Ectodermal cell (in vitro differentiated cells): Measurements from ENCODE around the gene TBC1D32. TPM values are rescaled to one million over a fixed set of nuclear protein-coding genes. Genes with fewer than 3 reads are reported as not detected.
"Not testable (repeated sequence)": the region's sequence is repeated elsewhere in the genome, so short reads cannot be mapped to it uniquely, and the experiment has no call there.

Source experiments
- H3K27ac ChIP-seq: 2 replicates; pipeline ENCODE4 v1.7.0; 2013; ENCODE audit warnings: mild to moderate bottlenecking, low read depth, low read length; ENCODE audit not compliant: insufficient read depth, poor library complexity, severe bottlenecking
- H3K27me3 ChIP-seq: 2 replicates; pipeline ENCODE4 v1.7.0; 2013; ENCODE audit warnings: mild to moderate bottlenecking, low read length; ENCODE audit not compliant: insufficient read depth, control insufficient read depth, poor library complexity, severe bottlenecking
- H3K36me3 ChIP-seq: one replicate; pipeline ENCODE4 v1.7.0; 2013; ENCODE audit warnings: low read length; ENCODE audit not compliant: control insufficient read depth, insufficient read depth
- H3K4me1 ChIP-seq: one replicate; pipeline ENCODE4 v1.7.0; 2013; ENCODE audit warnings: low read length; ENCODE audit not compliant: control insufficient read depth, insufficient read depth
- H3K4me3 ChIP-seq: 2 replicates; pipeline ENCODE4 v1.7.0; 2013; ENCODE audit warnings: low read depth, low read length, control low read depth; ENCODE audit not compliant: insufficient read depth
- H3K9me3 ChIP-seq: 2 replicates; pipeline ENCODE4 v1.7.0; 2013; ENCODE audit warnings: mild to moderate bottlenecking, low read length, moderate library complexity; ENCODE audit not compliant: control insufficient read depth
- WGBS, 2 experiments: methylation state at CpG; one replicate each; pipeline ENCODE4 v1.1.7; 2013; ENCODE audit warnings: missing lambda C conversion rate in 2 of 2; 5-methylcytosine and 5-hydroxymethylcytosine counted together
- polyA plus RNA-seq, 4 experiments: library from polyadenylated mRNA; stranded (reverse); fragments of 50-300 nt; gene quantifications; one replicate each; pipeline ENCODE4 v1.2.3, GENCODE V29; 2013

The TBC1D32 gene, protein sequence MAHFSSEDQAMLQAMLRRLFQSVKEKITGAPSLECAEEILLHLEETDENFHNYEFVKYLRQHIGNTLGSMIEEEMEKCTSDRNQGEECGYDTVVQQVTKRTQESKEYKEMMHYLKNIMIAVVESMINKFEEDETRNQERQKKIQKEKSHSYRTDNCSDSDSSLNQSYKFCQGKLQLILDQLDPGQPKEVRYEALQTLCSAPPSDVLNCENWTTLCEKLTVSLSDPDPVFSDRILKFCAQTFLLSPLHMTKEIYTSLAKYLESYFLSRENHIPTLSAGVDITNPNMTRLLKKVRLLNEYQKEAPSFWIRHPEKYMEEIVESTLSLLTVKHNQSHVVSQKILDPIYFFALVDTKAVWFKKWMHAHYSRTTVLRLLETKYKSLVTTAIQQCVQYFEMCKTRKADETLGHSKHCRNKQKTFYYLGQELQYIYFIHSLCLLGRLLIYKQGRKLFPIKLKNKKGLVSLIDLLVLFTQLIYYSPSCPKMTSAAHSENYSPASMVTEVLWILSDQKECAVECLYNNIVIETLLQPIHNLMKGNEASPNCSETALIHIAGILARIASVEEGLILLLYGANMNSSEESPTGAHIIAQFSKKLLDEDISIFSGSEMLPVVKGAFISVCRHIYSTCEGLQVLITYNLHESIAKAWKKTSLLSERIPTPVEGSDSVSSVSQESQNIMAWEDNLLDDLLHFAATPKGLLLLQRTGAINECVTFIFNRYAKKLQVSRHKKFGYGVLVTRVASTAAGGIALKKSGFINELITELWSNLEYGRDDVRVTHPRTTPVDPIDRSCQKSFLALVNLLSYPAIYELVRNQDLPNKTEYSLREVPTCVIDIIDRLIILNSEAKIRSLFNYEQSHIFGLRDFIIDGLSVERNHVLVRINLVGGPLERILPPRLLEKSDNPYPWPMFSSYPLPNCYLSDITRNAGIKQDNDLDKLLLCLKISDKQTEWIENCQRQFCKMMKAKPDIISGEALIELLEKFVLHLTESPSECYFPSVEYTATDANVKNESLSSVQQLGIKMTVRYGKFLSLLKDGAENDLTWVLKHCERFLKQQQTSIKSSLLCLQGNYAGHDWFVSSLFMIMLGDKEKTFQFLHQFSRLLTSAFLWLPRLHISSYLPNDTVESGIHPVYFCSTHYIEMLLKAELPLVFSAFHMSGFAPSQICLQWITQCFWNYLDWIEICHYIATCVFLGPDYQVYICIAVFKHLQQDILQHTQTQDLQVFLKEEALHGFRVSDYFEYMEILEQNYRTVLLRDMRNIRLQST
- 14.2 TPM for polyA plus RNA-seq (2013, experiment 1 of 4)
- polyA plus RNA-seq (2013, experiment 2 of 4), result 17.9 TPM
- polyA plus RNA-seq (2013, experiment 3 of 4), result 15.8 TPM
- polyA plus RNA-seq (2013, experiment 4 of 4), result 14.3 TPM

DNA sequence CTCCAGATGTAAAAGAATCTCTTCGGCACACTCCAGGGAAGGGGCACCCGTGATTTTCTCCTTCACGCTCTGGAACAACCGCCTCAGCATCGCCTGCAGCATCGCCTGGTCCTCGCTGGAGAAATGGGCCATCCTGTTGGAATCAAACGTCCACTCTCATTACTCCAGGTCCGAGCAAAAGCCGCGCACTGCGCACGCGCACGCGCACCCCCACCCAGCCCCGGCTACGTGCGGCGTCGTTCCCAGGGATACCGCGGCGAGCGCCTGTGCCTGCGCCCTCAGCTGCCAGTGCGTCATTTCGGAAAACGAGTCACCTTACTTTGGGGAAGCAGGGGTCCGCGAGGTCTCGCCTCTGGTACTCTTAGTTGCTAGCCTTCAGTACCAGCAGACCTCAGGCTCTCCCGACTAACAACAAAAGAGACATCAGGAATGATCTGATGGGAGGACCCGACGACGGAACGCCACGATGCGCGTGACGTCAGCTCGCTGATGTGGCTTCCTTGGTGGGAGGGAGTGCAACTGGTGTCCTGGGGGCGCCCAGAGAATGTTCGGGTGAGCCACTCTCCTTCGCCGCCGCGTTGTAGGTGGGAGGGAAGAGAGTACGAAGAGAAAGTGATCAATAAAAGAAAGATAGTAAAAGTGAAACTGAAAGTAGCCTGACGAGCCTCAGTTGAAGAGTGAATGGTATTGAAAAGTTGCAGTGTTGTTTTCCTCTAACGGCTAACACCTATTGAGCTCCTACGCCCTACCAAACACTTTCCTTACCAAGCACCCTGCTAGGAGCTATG, at the start of gene TBC1D32:
TSS of gene TBC1D32 (minus strand) at position 182 of the 788 bp plus-strand sequence. CDS start at position 132, 50 bp downstream.
- Histone ChIP-seq H3K36me3 (no peaks in the 10 kb centered on the region), H3K4me1 (peaks cover 7% of the 10 kb centered on the region), H3K27ac (peak within 1 kb of the TSS; percentile 91), H3K4me3 (peak within 1 kb of the TSS; percentile 63), H3K9me3 (no peaks in the 10 kb centered on the region), H3K27me3 (no peaks in the 10 kb centered on the region)
- 2 to 4% methylated on average over 50 to 52 of the region's 52 CpGs for WGBS, 2 experiments

DNA sequence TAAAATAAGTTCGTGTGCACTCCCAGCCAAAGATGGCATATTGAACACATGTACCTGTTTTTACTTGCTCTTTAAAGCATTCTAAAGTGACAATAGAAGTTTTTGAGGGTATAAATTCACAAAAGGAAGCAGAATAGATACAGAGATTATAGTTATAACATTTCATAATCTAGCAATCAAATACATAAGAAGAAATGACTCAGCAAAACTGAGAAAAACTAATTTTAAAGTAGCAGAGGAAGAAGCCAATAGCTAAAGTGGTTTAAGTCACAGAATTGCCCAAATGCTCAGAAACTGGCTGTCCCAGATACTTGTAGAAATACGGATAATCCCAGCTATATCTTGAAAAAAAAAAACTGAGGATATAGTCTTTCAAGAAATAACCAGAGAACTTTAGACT, 49.2 kb upstream of the TBC1D32 start:
- Histone ChIP-seq H3K9me3 (no peaks in the 10 kb centered on the region), H3K4me3 (no peak overlapping the region), H3K4me1 (no peaks in the 10 kb centered on the region), H3K27ac (no peak overlapping the region), H3K27me3 (no peaks in the 10 kb centered on the region), H3K36me3 (no peaks in the 10 kb centered on the region)
- 86 to 100% methylated on average over 2 of the region's 2 CpGs for WGBS, 2 experiments

DNA sequence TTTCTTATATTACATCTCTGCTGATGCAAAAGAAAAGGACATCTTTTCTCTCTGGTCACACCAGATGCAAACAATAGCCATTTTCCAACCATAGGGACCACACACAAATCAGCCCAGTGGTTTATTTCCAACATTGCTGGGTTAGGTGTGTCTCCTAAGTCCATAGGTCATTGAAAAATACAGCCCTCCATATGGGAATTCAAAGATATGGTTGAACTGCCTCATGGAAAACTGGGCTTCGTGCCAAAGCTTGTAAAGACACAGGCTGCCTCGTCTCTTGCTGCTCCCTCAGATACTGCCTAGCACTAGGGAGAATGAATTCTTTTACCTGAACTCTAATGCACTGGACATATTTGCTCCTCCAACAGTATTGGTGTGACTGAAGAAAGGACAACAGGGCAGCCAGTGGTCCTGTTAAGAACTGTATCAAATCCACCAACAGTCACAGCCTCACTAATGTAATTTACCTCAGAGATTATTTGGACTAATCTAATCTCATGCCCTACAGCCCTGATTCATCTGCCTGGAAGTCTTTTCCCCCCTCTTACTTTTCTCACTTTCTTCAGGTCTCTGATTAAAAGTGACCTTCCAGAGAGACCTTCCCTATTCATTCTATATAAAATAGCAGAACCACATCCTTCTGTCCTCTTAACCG, 48.3 kb upstream of the TBC1D32 start:
- 91 to 92% methylated on average over 3 of the region's 3 CpGs for WGBS, 2 experiments
- H3K4me3 ChIP-seq, result no peak overlapping the region
- H3K27ac ChIP-seq, result no peak overlapping the region
- no peaks in the 10 kb centered on the region for H3K36me3 ChIP-seq
- no peaks in the 10 kb centered on the region for H3K27me3 ChIP-seq
- H3K4me1 ChIP-seq, result no peaks in the 10 kb centered on the region
- H3K9me3 ChIP-seq, result no peaks in the 10 kb centered on the region

DNA sequence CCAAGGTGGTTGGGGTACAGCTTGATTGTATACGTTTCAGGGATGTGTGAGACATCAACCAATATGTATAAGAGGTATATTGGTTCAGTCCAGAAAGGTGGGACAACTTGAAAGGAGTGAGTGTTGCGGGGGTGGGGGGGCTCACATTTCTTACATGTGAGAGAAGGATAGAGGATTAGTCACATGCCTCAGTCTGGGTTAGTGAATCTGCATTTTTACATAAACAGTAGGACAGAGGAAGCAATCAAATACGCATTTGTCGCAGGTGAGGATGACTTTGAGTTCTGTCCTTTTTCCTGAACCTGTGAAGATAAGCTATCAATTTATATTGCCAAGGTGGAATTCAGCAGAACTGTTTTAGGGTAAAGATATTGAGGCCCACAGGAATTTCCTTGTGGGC, 42.1 kb upstream of the TBC1D32 start:
- Histone ChIP-seq H3K4me1 (no peaks in the 10 kb centered on the region), H3K27ac (no peak overlapping the region), H3K27me3 (no peaks in the 10 kb centered on the region), H3K36me3 (no peaks in the 10 kb centered on the region), H3K4me3 (no peak overlapping the region), H3K9me3 (no peaks in the 10 kb centered on the region)
- WGBS, 2 experiments, result 90 to 91% methylated on average over 4 of the region's 4 CpGs

DNA sequence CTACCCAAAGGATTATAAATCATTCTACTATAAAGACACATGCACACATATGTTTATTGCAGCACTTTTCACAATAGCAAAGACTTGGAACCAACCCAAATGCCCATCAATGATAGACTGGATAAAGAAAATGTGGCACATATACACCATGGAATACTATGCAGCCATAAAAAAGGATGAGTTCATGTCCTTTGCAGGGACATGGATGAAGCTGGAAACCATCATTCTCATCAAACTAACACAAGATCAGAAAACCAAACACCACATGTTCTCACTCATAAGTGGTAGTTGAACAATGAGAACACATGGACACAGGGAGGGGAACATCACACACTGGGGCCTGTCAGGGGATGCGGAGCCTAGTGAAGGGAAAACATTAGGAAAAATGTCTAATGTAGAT, 39.9 kb upstream of the TBC1D32 start:
- not testable (repeated sequence) for H3K9me3 ChIP-seq, H3K36me3 ChIP-seq, H3K27me3 ChIP-seq, H3K4me3 ChIP-seq, H3K4me1 ChIP-seq, H3K27ac ChIP-seq
- 67 to 93% methylated on average over 1 of the region's 1 CpG for WGBS, 2 experiments

DNA sequence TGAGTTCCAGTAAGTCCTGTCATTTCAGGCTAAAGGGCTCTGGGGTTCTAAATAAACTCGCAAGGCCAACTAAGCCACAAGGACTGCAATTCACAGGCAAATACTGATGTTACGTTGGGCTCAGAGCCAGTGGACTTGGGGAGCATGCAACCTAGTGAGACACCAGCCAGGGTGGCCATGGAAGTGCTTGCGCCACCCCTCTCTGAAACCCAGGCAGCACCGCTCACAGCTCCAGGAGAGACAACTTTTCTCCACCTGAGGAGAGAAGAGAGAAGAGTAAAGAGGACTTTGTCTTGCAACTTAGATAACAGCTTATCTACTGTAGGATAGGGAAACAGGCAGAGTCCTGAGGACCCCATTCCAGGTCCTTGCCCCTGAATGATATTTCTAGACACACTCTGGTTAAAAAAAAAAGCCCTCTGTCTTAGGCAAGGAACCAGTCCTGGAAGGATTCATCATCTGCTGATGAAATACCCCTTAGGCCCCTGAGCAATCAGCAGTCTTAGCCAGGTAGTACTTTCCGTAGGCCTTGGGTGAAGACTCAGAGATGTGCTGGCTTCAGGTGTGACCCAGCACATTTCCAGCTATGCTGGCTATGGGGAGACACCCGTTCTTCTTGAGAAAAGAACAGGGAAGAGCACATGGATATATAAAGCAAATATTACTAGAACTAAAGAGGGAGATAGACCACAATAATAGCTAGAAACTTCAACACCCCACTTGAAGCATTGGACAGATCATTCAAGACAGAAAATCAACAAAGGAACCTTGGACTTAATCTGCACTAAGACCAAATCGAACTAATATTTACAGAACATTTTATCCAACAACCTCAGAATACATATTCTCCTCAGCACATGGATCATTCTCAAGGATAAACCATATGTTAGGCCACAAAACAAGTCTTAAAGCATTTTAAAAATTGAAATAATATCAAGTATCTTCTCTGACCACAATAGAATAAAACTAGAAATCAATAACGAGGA, 31.5 kb upstream of the TBC1D32 start:
- WGBS, 2 experiments, result 92 to 94% methylated on average over 7 of the region's 8 CpGs
- no peaks in the 10 kb centered on the region for H3K9me3 ChIP-seq

DNA sequence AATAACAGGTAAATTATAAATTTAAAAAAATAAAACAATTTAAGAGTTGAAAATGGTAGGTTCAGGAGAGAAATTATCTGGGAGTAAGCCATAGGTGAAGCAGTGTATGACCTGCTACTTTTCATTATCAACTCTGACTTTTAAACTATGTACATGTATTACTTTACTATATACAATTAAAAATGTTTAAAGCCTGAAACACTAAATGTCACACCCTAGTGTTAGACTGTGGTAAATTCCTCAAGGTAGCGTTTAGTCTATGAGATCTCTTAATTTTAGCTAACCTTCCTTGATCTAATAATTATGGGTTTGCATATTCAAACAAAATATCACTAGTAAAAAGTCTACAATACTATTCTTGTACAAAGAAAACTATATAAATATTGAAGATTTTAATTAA, 22.3 kb upstream of the TBC1D32 start:
- Histone ChIP-seq H3K4me3 (no peak overlapping the region), H3K27me3 (no peaks in the 10 kb centered on the region), H3K27ac (no peak overlapping the region), H3K4me1 (no peaks in the 10 kb centered on the region), H3K9me3 (no peaks in the 10 kb centered on the region), H3K36me3 (no peaks in the 10 kb centered on the region)
- 80 to 83% methylated on average over 1 of the region's 1 CpG for WGBS, 2 experiments

More for the DNA sequence above, 31.5 kb upstream of the TBC1D32 start:
- H3K36me3 ChIP-seq, result no peaks in the 10 kb centered on the region
- no peaks in the 10 kb centered on the region for H3K27me3 ChIP-seq
- H3K4me3 ChIP-seq, result no peak overlapping the region
- no peaks in the 10 kb centered on the region for H3K4me1 ChIP-seq
- no peak overlapping the region for H3K27ac ChIP-seq

DNA sequence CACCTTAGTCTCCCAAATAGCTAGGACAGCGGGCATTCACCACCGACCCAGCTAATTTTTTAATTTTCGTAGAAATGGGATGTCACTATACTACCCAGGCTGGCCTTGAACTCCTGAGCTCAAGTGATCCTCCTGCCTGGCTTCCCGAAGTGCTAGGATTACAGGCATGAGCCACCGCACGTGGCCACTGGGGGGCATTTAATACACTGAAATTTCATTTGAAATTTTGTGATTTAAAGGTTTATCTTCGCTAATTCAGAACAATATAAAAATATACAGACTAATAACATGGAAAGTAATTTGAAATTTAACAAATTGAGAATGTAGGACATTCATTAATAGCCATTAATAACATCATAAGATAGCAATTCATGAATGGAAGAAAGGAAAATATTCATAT, 20.5 kb upstream of the TBC1D32 start:
- H3K27me3 ChIP-seq, result no peaks in the 10 kb centered on the region
- H3K4me1 ChIP-seq, result no peaks in the 10 kb centered on the region
- WGBS, 2 experiments, result 88 to 94% methylated on average over 4 to 6 of the region's 7 CpGs
- H3K27ac ChIP-seq, result no peak overlapping the region
- H3K9me3 ChIP-seq, result no peaks in the 10 kb centered on the region
- H3K4me3 ChIP-seq, result no peak overlapping the region
- no peaks in the 10 kb centered on the region for H3K36me3 ChIP-seq
